Skeletal muscle satellite cell (primary cell): ENCODE results near the gene ERBB2.

ENCODE experiments used
- H3K27me3 ChIP-seq: 2 replicates; pipeline ENCODE4 v1.7.0; 2013; ENCODE audit warnings: low read length; ENCODE audit not compliant: control insufficient read depth, insufficient read depth
- H3K36me3 ChIP-seq: 2 replicates; pipeline ENCODE4 v1.7.0; 2013; ENCODE audit warnings: mild to moderate bottlenecking, control low read depth, low read length; ENCODE audit not compliant: insufficient read depth
- H3K4me1 ChIP-seq: 2 replicates; pipeline ENCODE4 v1.7.0; 2013; ENCODE audit warnings: low read length; ENCODE audit not compliant: control insufficient read depth, insufficient read depth
- H3K4me2 ChIP-seq: 2 replicates; pipeline ENCODE4 v1.7.0; 2013; ENCODE audit warnings: mild to moderate bottlenecking, low read length
- H3K4me3 ChIP-seq: 2 replicates; pipeline ENCODE4 v1.7.0; 2013; ENCODE audit warnings: low read length
- H3K9ac ChIP-seq: 2 replicates; pipeline ENCODE4 v1.7.0; 2013; ENCODE audit warnings: mild to moderate bottlenecking, low read depth, low read length, moderate library complexity
- H3K9me3 ChIP-seq: replicated peaks from 2 replicates; pipeline ENCODE4 v1.7.0; 2013; ENCODE audit warnings: mild to moderate bottlenecking, control low read depth, low read length

ERBB2 gene

GRCh38 chr17:39711851-39712250 is 12.0 kb downstream of the ERBB2 start:
- H3K4me1 ChIP-seq: no peaks in the 10 kb centered on the region
- H3K27me3 ChIP-seq: no peaks in the 10 kb centered on the region
- H3K36me3 ChIP-seq: peaks cover 57% of the 10 kb centered on the region

GRCh38 chr17:39714234-39714633 is 14.4 kb downstream of the ERBB2 start:
- Histone ChIP-seq H3K27me3 (no peaks in the 10 kb centered on the region), H3K4me1 (no peaks in the 10 kb centered on the region), H3K36me3 (peaks cover 58% of the 10 kb centered on the region), H3K4me2 (no peak overlapping the region), H3K9me3 (no peaks in the 10 kb centered on the region), H3K9ac (no peak overlapping the region), H3K4me3 (no peak overlapping the region)

More at GRCh38 chr17:39711851-39712250, 12.0 kb downstream of the ERBB2 start:
- H3K9ac ChIP-seq: no peak overlapping the region
- H3K9me3 ChIP-seq: no peaks in the 10 kb centered on the region
- H3K4me2 ChIP-seq: no peak overlapping the region
- H3K4me3 ChIP-seq: no peak overlapping the region

GRCh38 chr17:39715375-39716072 is 15.7 kb downstream of the ERBB2 start:
- Histone ChIP-seq H3K4me1 (no peaks in the 10 kb centered on the region), H3K9me3 (no peaks in the 10 kb centered on the region), H3K4me2 (no peak overlapping the region), H3K4me3 (no peak overlapping the region), H3K36me3 (peaks cover 57% of the 10 kb centered on the region), H3K27me3 (no peaks in the 10 kb centered on the region), H3K9ac (no peak overlapping the region)

GRCh38 chr17:39716073-39716818 is 16.4 kb downstream of the ERBB2 start:
- Histone ChIP-seq H3K9ac (no peak overlapping the region), H3K4me1 (no peaks in the 10 kb centered on the region), H3K4me3 (no peak overlapping the region), H3K9me3 (no peaks in the 10 kb centered on the region), H3K4me2 (no peak overlapping the region), H3K36me3 (peaks cover 52% of the 10 kb centered on the region), H3K27me3 (no peaks in the 10 kb centered on the region)

GRCh38 chr17:39716879-39717536 is 17.1 kb downstream of the ERBB2 start:
- H3K9ac ChIP-seq: no peak overlapping the region

GRCh38 chr17:39717660-39718059 is 17.8 kb downstream of the ERBB2 start:
- Histone ChIP-seq H3K36me3 (peaks cover 48% of the 10 kb centered on the region), H3K4me1 (no peaks in the 10 kb centered on the region), H3K9me3 (no peaks in the 10 kb centered on the region), H3K27me3 (no peaks in the 10 kb centered on the region), H3K9ac (no peak overlapping the region), H3K4me3 (no peak overlapping the region), H3K4me2 (no peak overlapping the region)

More at GRCh38 chr17:39716879-39717536, 17.1 kb downstream of the ERBB2 start:
- H3K9me3 ChIP-seq: no peaks in the 10 kb centered on the region
- H3K4me3 ChIP-seq: no peak overlapping the region
- no peaks in the 10 kb centered on the region for H3K27me3 ChIP-seq
- peaks cover 45% of the 10 kb centered on the region for H3K36me3 ChIP-seq
- no peaks in the 10 kb centered on the region for H3K4me1 ChIP-seq
- no peak overlapping the region for H3K4me2 ChIP-seq

GRCh38 chr17:39719563-39720355 is 19.9 kb downstream of the ERBB2 start:
- H3K4me3 ChIP-seq: no peak overlapping the region
- no peaks in the 10 kb centered on the region for H3K9me3 ChIP-seq
- no peak overlapping the region for H3K9ac ChIP-seq
- H3K4me1 ChIP-seq: no peaks in the 10 kb centered on the region
- H3K4me2 ChIP-seq: no peak overlapping the region
- peaks cover 51% of the 10 kb centered on the region for H3K36me3 ChIP-seq
- no peaks in the 10 kb centered on the region for H3K27me3 ChIP-seq

GRCh38 chr17:39722104-39722503 is 22.2 kb downstream of the ERBB2 start:
- H3K27me3 ChIP-seq: no peaks in the 10 kb centered on the region
- H3K36me3 ChIP-seq: peaks cover 56% of the 10 kb centered on the region
- H3K9me3 ChIP-seq: no peaks in the 10 kb centered on the region
- H3K4me2 ChIP-seq: no peak overlapping the region
- no peaks in the 10 kb centered on the region for H3K4me1 ChIP-seq
- no peak overlapping the region for H3K4me3 ChIP-seq
- H3K9ac ChIP-seq: no peak overlapping the region

GRCh38 chr17:39722965-39723848 is 23.3 kb downstream of the ERBB2 start:
- Histone ChIP-seq H3K4me3 (no peak overlapping the region), H3K4me2 (no peak overlapping the region), H3K9ac (no peak overlapping the region), H3K27me3 (no peaks in the 10 kb centered on the region), H3K36me3 (peaks cover 58% of the 10 kb centered on the region), H3K4me1 (no peaks in the 10 kb centered on the region), H3K9me3 (no peaks in the 10 kb centered on the region)

- no peak overlapping the region for H3K4me3 ChIP-seq
- H3K27me3 ChIP-seq: no peaks in the 10 kb centered on the region
- H3K4me2 ChIP-seq: no peak overlapping the region
- peaks cover 56% of the 10 kb centered on the region for H3K36me3 ChIP-seq
- no peak overlapping the region for H3K9ac ChIP-seq
- no peaks in the 10 kb centered on the region for H3K9me3 ChIP-seq
- H3K4me1 ChIP-seq: peaks cover 5% of the 10 kb centered on the region
Observed at GRCh38 chr17:39724731-39725130, 24.9 kb downstream of the ERBB2 start.
